KMS-11 (cell line): Measurements from ENCODE around the gene RND1.
"Not testable (repeated sequence)": the region's sequence is repeated elsewhere in the genome, so short reads cannot be mapped to it uniquely, and the experiment has no call there.

Source experiments
- H2AFZ ChIP-seq: fragments of 200-600 bp; sonication (generic); 2 replicates; pipeline ENCODE4 v1.6.1; 2016; ENCODE audit warnings: antibody characterized with exemption, mixed run types, low read depth
- H3K27ac ChIP-seq: fragments of 200-600 bp; sonication (generic); 2 replicates; pipeline ENCODE4 v1.6.1; 2016; ENCODE audit warnings: mild to moderate bottlenecking, mixed run types
- H3K27me3 ChIP-seq: fragments of 200-600 bp; sonication (generic); 2 replicates; pipeline ENCODE4 v1.6.1; 2017; ENCODE audit warnings: mild to moderate bottlenecking, low read depth, mixed run types, moderate library complexity; ENCODE audit not compliant: insufficient read depth
- H3K36me3 ChIP-seq: fragments of 200-600 bp; sonication (generic); 2 replicates; pipeline ENCODE4 v1.6.1; 2017; ENCODE audit warnings: mild to moderate bottlenecking, mixed run types; ENCODE audit not compliant: insufficient read depth
- H3K4me1 ChIP-seq: fragments of 200-600 bp; sonication (generic); 2 replicates; pipeline ENCODE4 v1.6.1; 2016; ENCODE audit warnings: mild to moderate bottlenecking, low read depth, mixed run types; ENCODE audit not compliant: poor library complexity, severe bottlenecking
- H3K4me2 ChIP-seq: fragments of 200-600 bp; sonication (generic); 2 replicates; pipeline ENCODE4 v1.7.0; 2016; ENCODE audit warnings: mild to moderate bottlenecking, mixed run types
- H3K4me3 ChIP-seq: fragments of 200-600 bp; sonication (generic); IDR thresholded peaks from 2 replicates; pipeline ENCODE4 v1.6.1; 2017; ENCODE audit warnings: low read depth, low read length, mixed read lengths; ENCODE audit not compliant: insufficient read depth
- H3K79me2 ChIP-seq: fragments of 200-600 bp; sonication (generic); 2 replicates; pipeline ENCODE4 v1.6.1; 2016; ENCODE audit warnings: low read depth, mixed run types; ENCODE audit not compliant: insufficient read depth
- H3K9ac ChIP-seq: fragments of 200-600 bp; sonication (generic); 2 replicates; pipeline ENCODE4 v1.6.1; 2016; ENCODE audit warnings: mild to moderate bottlenecking, mixed run types
- H4K20me1 ChIP-seq: fragments of 200-600 bp; sonication (generic); 2 replicates; pipeline ENCODE4 v1.6.1; 2016; ENCODE audit warnings: mild to moderate bottlenecking, mixed run types; ENCODE audit not compliant: insufficient read depth
- TF ChIP-seq, protein P1 (sequence below): fragments of 200-600 bp; sonication (generic); conservative IDR thresholded peaks from 2 replicates; pipeline ENCODE4 v1.6.1; 2017; ENCODE audit warnings: low read depth, mild to moderate bottlenecking, antibody characterized with exemption, low read length, moderate library complexity, mixed read lengths

RND1 gene

DNA sequence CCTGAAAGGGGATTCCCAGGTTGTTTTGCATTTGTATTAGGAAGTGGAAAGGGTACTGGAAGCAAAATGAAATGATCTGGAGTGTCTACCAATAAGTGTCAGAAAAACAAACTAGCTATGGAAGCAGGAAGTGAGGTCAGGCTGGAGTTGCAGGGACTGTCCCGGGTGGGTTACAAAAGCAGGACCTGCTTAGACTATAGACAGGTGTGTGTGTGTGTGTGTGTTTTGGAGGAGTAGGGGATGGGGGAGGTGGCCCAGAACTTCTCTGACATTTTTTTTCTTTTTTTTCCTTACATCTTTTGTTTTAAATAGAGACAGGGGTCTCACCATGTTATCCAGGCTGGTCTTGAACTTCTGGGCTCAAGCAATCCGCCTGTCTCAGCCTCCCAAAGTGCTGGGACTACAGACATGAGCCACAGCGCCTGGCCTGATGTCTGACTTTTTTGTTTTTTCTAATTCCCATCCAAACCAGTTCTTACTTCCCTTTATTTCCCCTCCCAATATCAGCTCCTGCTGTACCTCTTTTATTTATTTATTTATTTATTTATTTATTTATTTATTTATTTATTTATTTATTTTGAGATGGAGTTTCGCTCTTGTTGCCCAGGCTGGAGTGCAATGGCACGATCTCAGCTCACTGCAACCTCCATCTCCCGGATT lies 512 bp upstream of the RND1 start:
- H3K4me3 ChIP-seq: peak overlapping the region; percentile 57
- TF ChIP-seq, protein P1, sequence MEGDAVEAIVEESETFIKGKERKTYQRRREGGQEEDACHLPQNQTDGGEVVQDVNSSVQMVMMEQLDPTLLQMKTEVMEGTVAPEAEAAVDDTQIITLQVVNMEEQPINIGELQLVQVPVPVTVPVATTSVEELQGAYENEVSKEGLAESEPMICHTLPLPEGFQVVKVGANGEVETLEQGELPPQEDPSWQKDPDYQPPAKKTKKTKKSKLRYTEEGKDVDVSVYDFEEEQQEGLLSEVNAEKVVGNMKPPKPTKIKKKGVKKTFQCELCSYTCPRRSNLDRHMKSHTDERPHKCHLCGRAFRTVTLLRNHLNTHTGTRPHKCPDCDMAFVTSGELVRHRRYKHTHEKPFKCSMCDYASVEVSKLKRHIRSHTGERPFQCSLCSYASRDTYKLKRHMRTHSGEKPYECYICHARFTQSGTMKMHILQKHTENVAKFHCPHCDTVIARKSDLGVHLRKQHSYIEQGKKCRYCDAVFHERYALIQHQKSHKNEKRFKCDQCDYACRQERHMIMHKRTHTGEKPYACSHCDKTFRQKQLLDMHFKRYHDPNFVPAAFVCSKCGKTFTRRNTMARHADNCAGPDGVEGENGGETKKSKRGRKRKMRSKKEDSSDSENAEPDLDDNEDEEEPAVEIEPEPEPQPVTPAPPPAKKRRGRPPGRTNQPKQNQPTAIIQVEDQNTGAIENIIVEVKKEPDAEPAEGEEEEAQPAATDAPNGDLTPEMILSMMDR: peak; percentile 32

DNA sequence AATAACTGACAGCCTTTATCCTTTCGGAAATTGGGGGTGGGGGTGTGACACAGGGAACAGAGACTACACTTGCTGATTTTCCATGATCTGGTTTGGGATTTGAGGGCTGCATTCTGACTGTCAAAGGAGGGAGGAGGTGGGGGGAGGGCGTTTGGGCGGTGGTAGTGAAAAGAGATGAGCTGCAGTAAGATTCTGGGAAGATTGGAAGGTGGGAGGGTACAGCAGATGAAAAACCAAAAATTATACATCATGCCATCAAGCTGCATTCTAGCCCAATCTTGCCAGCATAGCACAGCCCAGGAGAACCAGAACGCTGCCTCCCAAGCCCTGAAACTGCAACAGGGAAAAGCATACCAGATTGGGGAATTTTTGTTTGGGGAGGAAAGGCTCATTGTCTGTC lies 2.4 kb downstream of the RND1 start:
- Histone ChIP-seq H3K9ac (no peak overlapping the region), H3K27me3 (no peaks in the 10 kb centered on the region), H3K4me2 (no peak overlapping the region), H3K27ac (no peak overlapping the region), H3K4me3 (no peak overlapping the region), H2AFZ (no peak overlapping the region), H3K79me2 (peaks cover 8% of the 10 kb centered on the region; the same call in 1 of the 2 replicates), H3K4me1 (peaks cover 18% of the 10 kb centered on the region), H3K36me3 (no peaks in the 10 kb centered on the region), H4K20me1 (no peaks in the 10 kb centered on the region)
- TF ChIP-seq, protein P1: no peak

More for the DNA sequence above, 512 bp upstream of the RND1 start:
- Histone ChIP-seq H3K27ac (peak overlapping the region; percentile 35), H3K4me2 (peak overlapping the region; percentile 64), H4K20me1 (no peaks in the 10 kb centered on the region), H3K36me3 (no peaks in the 10 kb centered on the region), H2AFZ (peak overlapping the region; percentile 76), H3K9ac (peak overlapping the region; percentile 60; the same call in 1 of the 2 replicates), H3K27me3 (no peaks in the 10 kb centered on the region), H3K4me1 (peaks cover 18% of the 10 kb centered on the region), H3K79me2 (peaks cover 8% of the 10 kb centered on the region; the same call in 1 of the 2 replicates)

DNA sequence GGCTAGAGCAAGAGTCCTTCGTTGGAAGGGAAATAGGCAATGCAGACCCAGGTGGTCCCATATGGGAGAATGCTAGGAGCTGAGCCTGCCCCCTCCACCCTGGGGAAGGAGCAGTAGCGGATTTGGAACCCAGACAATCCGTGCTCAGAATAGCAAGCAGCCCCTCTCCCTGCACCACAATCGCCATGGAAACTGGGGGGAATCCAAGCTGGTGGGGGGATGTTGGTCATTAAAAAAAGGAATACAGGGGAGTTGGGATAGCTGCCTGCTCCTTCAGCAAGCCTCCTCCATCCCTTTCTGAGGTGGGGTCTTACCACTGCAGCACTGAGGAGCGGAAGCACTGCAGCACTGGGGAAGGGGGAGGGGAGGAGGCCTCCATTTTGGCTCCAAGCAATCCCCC lies 2.9 kb downstream of the RND1 start:
- H3K36me3 ChIP-seq: no peaks in the 10 kb centered on the region
- peaks cover 18% of the 10 kb centered on the region for H3K4me1 ChIP-seq
- H3K4me3 ChIP-seq: no peak overlapping the region
- no peaks in the 10 kb centered on the region for H4K20me1 ChIP-seq
- TF ChIP-seq, protein P1: no peak
- no peaks in the 10 kb centered on the region for H3K27me3 ChIP-seq
- peaks cover 8% of the 10 kb centered on the region; the same call in 1 of the 2 replicates for H3K79me2 ChIP-seq
- H3K9ac ChIP-seq: no peak overlapping the region
- no peak overlapping the region for H2AFZ ChIP-seq
- no peak overlapping the region for H3K4me2 ChIP-seq
- H3K27ac ChIP-seq: no peak overlapping the region

DNA sequence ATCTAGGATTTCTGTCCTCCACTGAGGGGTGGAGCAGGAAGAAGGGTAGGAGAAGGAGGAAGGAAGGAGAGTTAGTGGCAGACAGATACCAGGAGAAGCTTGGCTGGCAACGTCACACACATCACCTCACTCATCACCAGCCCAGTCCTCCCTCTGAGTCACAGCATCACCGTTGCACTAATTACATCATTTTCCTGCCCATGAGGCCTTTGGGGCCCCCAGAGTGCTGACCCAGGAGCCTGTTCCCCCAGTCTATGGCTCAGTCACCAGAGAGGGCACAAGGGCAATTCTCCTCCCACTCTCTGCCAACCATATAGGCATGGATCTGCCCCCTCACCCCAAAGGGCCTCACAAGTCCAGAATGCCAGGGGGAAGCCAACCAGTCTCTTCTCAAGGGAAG lies 4.6 kb downstream of the RND1 start:
- TF ChIP-seq, protein P1: no peak
- no peak overlapping the region for H2AFZ ChIP-seq
- peaks cover 12% of the 10 kb centered on the region for H3K4me1 ChIP-seq
- no peak overlapping the region for H3K4me2 ChIP-seq
- no peaks in the 10 kb centered on the region for H4K20me1 ChIP-seq
- H3K79me2 ChIP-seq: peaks cover 8% of the 10 kb centered on the region; the same call in 1 of the 2 replicates
- H3K4me3 ChIP-seq: no peak overlapping the region
- no peaks in the 10 kb centered on the region for H3K36me3 ChIP-seq
- no peaks in the 10 kb centered on the region for H3K27me3 ChIP-seq
- H3K27ac ChIP-seq: no peak overlapping the region
- no peak overlapping the region for H3K9ac ChIP-seq

DNA sequence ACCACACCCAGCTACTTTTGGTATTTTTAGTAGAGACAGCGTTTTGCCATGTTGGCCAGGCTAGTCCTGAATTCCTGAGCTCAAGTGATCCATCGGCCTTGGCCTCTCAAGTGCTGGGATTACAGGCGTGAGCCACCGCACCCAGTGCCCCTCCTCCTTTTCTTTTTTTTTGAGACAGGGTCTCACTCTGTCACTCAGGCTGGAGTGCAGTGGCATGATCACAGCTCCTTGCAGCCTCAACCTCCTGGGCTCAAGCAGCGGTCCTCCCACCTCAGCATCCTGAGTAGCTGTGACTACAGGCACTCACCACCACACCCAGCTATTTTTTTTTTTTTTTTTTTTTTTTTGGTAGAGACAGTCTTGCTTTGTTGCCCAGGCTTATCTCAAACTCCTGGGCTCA lies 5.4 kb downstream of the RND1 start:
- not testable (repeated sequence) for H3K79me2 ChIP-seq, H3K9ac ChIP-seq, H2AFZ ChIP-seq, H3K36me3 ChIP-seq, H3K4me3 ChIP-seq, H3K4me2 ChIP-seq, H3K4me1 ChIP-seq, H4K20me1 ChIP-seq, H3K27ac ChIP-seq, H3K27me3 ChIP-seq
